ENCODE results near the gene PRDM2.

The PRDM2 gene

DNA sequence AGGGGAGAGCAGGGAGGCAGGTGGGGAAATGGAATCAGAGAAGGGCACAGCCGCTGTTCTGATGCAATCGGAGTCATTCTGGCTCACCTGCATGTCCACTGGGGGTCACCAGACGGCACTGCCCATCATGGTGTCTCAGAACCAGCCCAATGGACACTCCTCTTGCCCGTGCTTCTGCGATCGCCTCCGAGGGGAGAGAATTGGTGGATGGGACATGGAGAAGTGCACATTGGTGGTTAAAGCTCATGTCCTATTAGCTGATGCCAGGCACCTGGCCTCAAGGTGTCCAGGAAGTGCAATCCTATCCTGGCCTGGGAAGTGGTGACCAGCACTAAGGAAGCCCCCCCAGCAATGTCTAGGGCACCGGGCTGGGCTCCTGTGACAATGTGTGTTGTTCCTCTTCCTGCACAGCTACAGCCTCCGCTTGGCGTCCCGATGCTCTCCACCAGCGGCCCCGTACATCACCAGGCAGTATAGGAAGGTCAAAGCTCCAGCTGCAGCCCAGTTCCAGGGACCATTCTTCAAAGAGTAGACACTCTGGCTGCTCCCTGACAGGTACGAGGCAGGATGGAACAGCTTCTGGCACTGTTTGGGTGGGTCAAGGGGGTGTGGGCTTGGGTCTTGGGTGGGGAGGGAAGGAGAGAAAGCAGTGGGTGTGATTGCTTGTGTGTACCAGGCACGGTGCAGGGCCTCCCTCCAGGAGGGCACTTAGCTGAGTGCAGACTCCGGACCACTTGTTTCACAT lies 116.2 kb downstream of the PRDM2 start:
- H3K9me2 ChIP-seq (replicated peaks; ENCODE audit: insufficient read depth, low read length): no peaks in the 10 kb centered on the region
- H3K36me3 ChIP-seq (replicated peaks; ENCODE audit: insufficient read depth, low read length): no peaks in the 10 kb centered on the region
- no peaks in the 10 kb centered on the region for H3K79me2 ChIP-seq (ENCODE audit: low read length)
- H3K9me3 ChIP-seq (replicated peaks; ENCODE audit: insufficient read depth, low read length): no peaks in the 10 kb centered on the region
- H3F3A ChIP-seq (ENCODE audit: insufficient read depth, low read length): no peaks in the 10 kb centered on the region
- no peak for DNase-seq
- no peaks in the 10 kb centered on the region for H3K4me1 ChIP-seq (ENCODE audit: low read length)
- H3K4me3 ChIP-seq (ENCODE audit: low read length): no peak overlapping the region
- H2AFZ ChIP-seq (ENCODE audit: low read length): no peak overlapping the region
- no peak overlapping the region for H3K9ac ChIP-seq (ENCODE audit: low read length)
- no peak overlapping the region for H3K4me2 ChIP-seq (ENCODE audit: low read depth, low read length)
- H3K27ac ChIP-seq (ENCODE audit: low read length): no peak overlapping the region
- no peak for TF ChIP-seq EZH2phosphoT487 (IDR thresholded peaks at IDR 0.05; ENCODE audit: low read length)
- no peak for TF ChIP-seq EZH2 (optimal IDR thresholded peaks at IDR 0.05; ENCODE audit: low read depth, low read length)
- no peak for TF ChIP-seq CTCF (IDR thresholded peaks at IDR 0.05; ENCODE audit: low read length)
- no peaks in the 10 kb centered on the region for H3K27me3 ChIP-seq (replicated peaks; ENCODE audit: insufficient read depth, low read length)
- no peaks in the 10 kb centered on the region for H4K20me1 ChIP-seq (ENCODE audit: insufficient read depth, low read length)

GRCh38 chr1:13817906-13818305 lies 117.9 kb downstream of the PRDM2 start:
- H3K4me1 ChIP-seq (ENCODE audit: low read length): no peaks in the 10 kb centered on the region
- no peaks in the 10 kb centered on the region for H3F3A ChIP-seq (ENCODE audit: insufficient read depth, low read length)
- H3K27me3 ChIP-seq (replicated peaks; ENCODE audit: insufficient read depth, low read length): no peaks in the 10 kb centered on the region
- no peak overlapping the region for H3K4me2 ChIP-seq (ENCODE audit: low read depth, low read length)
- H3K36me3 ChIP-seq (replicated peaks; ENCODE audit: insufficient read depth, low read length): no peaks in the 10 kb centered on the region
- no peaks in the 10 kb centered on the region for H3K79me2 ChIP-seq (ENCODE audit: low read length)
- no peaks in the 10 kb centered on the region for H3K9me3 ChIP-seq (replicated peaks; ENCODE audit: insufficient read depth, low read length)
- DNase-seq: no peak
- no peak for TF ChIP-seq EZH2 (optimal IDR thresholded peaks at IDR 0.05; ENCODE audit: low read depth, low read length)
- no peak for TF ChIP-seq EZH2phosphoT487 (IDR thresholded peaks at IDR 0.05; ENCODE audit: low read length)
- TF ChIP-seq CTCF (IDR thresholded peaks at IDR 0.05; ENCODE audit: low read length): no peak
- H4K20me1 ChIP-seq (ENCODE audit: insufficient read depth, low read length): no peaks in the 10 kb centered on the region
- H3K9me2 ChIP-seq (replicated peaks; ENCODE audit: insufficient read depth, low read length): no peaks in the 10 kb centered on the region
- no peak overlapping the region for H3K27ac ChIP-seq (ENCODE audit: low read length)
- no peak overlapping the region for H3K4me3 ChIP-seq (ENCODE audit: low read length)
- H3K9ac ChIP-seq (ENCODE audit: low read length): no peak overlapping the region
- H2AFZ ChIP-seq (ENCODE audit: low read length): no peak overlapping the region

DNA sequence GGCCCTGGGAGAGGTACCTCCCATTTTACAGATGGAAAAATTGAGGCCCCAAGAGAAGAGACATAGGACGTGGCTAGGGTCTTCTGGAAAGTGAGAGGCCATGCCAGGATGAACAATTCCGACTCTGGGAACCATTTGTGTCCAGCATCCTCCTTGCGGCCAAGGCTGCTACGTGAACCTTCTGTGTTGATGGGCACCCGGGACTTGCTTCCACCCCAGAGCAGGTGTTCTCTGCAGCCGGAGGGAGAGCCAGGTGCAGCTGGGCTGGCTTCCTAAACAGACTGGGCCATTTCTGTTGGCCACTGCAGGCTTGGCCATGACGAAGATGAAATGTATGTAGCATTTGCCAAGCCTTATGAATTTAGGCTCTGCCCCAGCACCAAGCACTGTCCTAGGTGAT lies 118.9 kb downstream of the PRDM2 start:
- no peak overlapping the region for H3K4me3 ChIP-seq (ENCODE audit: low read length)
- no peaks in the 10 kb centered on the region for H3K4me1 ChIP-seq (ENCODE audit: low read length)
- no peaks in the 10 kb centered on the region for H3K9me2 ChIP-seq (replicated peaks; ENCODE audit: insufficient read depth, low read length)
- no peak overlapping the region for H3K4me2 ChIP-seq (ENCODE audit: low read depth, low read length)
- H2AFZ ChIP-seq (ENCODE audit: low read length): no peak overlapping the region
- no peaks in the 10 kb centered on the region for H3K9me3 ChIP-seq (replicated peaks; ENCODE audit: insufficient read depth, low read length)
- no peaks in the 10 kb centered on the region for H3K36me3 ChIP-seq (replicated peaks; ENCODE audit: insufficient read depth, low read length)
- no peaks in the 10 kb centered on the region for H4K20me1 ChIP-seq (ENCODE audit: insufficient read depth, low read length)
- H3K27me3 ChIP-seq (replicated peaks; ENCODE audit: insufficient read depth, low read length): no peaks in the 10 kb centered on the region
- TF ChIP-seq EZH2 (optimal IDR thresholded peaks at IDR 0.05; ENCODE audit: low read depth, low read length) (no peak), CTCF (IDR thresholded peaks at IDR 0.05; ENCODE audit: low read length) (no peak), EZH2phosphoT487 (IDR thresholded peaks at IDR 0.05; ENCODE audit: low read length) (no peak)
- H3K79me2 ChIP-seq (ENCODE audit: low read length): no peaks in the 10 kb centered on the region
- H3K9ac ChIP-seq (ENCODE audit: low read length): no peak overlapping the region
- H3F3A ChIP-seq (ENCODE audit: insufficient read depth, low read length): no peaks in the 10 kb centered on the region
- no peak overlapping the region for H3K27ac ChIP-seq (ENCODE audit: low read length)
- DNase-seq: no peak
